ENCODE results near the gene TCP10L.

Gene TCP10L

DNA sequence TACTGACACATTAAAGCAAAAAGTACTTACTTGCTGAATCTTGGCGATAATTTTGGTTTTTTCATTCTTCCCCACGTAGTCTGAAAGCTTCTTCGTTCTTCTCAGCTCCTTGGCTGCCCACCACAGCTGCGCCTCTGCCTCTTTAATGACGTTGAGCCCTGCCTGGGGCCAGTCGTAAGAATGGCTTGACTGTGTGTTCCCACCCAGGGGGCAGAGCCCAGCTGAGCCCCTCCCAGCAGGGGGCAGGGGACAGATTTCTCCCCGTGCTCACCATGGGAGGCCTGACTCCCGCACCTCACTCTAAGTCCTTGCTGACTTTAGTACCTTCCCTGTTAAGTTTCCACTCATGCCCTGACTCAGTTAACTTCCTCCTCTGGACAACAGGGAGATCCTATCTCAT is 17.8 kb upstream of the TCP10L start:
- no peak for DNase-seq (ENCODE audit: extremely low spot score)
- TF ChIP-seq TARDBP (IDR thresholded peaks at IDR 0.05) (no peak), L3MBTL2 (conservative IDR thresholded peaks at IDR 0.05) (no peak), LEF1 (IDR thresholded peaks at IDR 0.05; ENCODE audit: borderline replicate concordance) (no peak), BHLHE40 (IDR thresholded peaks at IDR 0.05; ENCODE audit: borderline replicate concordance) (no peak), PKNOX1 (IDR thresholded peaks at IDR 0.05) (no peak), SUZ12 (IDR thresholded peaks at IDR 0.05) (no peak), NFRKB (IDR thresholded peaks at IDR 0.05) (no peak), ARNT (IDR thresholded peaks at IDR 0.05) (no peak), FOXK2 (IDR thresholded peaks at IDR 0.05) (no peak), ELF4 (IDR thresholded peaks at IDR 0.05) (no peak), HDGF (IDR thresholded peaks at IDR 0.05; ENCODE audit: borderline replicate concordance) (no peak), FOXA1 (IDR thresholded peaks at IDR 0.05) (no peak), CTBP1 (IDR thresholded peaks at IDR 0.05; ENCODE audit: borderline replicate concordance) (no peak), ZNF384 (IDR thresholded peaks at IDR 0.05) (no peak), FOXM1 (IDR thresholded peaks at IDR 0.05; ENCODE audit: borderline replicate concordance) (no peak), SP1 (IDR thresholded peaks at IDR 0.05) (no peak)
- POLR2A ChIA-PET: interaction anchor here (2.1 kb wide), 1 partner anchor 9 kb away, joined by 7 read pairs; the partner anchor contains the start of gene CFAP298
- CTCF ChIA-PET: no interaction called here

DNA sequence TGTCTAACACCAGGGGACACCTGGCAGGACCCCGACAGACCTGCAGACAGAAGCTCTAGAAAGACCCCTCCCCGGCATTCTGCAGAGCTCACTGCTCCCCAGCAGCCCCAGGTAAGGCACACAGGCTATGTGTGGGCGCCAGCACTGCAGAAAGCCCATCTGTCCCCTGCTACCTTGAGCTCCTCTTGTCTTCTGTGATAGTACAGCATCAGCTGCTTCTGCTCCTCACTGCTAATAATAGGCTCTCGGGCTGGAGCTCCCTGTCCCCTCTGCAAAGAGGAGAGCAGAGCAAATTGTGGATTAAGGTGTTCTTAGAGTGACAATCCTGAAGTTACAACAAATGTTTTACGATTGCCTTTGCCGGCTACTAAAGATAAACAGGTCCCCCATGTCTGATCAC is 16.8 kb upstream of the TCP10L start:
- no peak for TF ChIP-seq L3MBTL2 (conservative IDR thresholded peaks at IDR 0.05)
- no peak for TF ChIP-seq HDGF (IDR thresholded peaks at IDR 0.05; ENCODE audit: borderline replicate concordance)
- no peak for TF ChIP-seq NFRKB (IDR thresholded peaks at IDR 0.05)
- TF ChIP-seq LEF1 (IDR thresholded peaks at IDR 0.05; ENCODE audit: borderline replicate concordance): no peak
- TF ChIP-seq TARDBP (IDR thresholded peaks at IDR 0.05): no peak
- no peak for TF ChIP-seq CTBP1 (IDR thresholded peaks at IDR 0.05; ENCODE audit: borderline replicate concordance)
- TF ChIP-seq FOXK2 (IDR thresholded peaks at IDR 0.05): no peak
- TF ChIP-seq PKNOX1 (IDR thresholded peaks at IDR 0.05): no peak
- no peak for TF ChIP-seq FOXM1 (IDR thresholded peaks at IDR 0.05; ENCODE audit: borderline replicate concordance)
- TF ChIP-seq FOXA1 (IDR thresholded peaks at IDR 0.05): no peak
- no peak for TF ChIP-seq ARNT (IDR thresholded peaks at IDR 0.05)
- no peak for TF ChIP-seq SP1 (IDR thresholded peaks at IDR 0.05)
- no peak for TF ChIP-seq BHLHE40 (IDR thresholded peaks at IDR 0.05; ENCODE audit: borderline replicate concordance)
- TF ChIP-seq SUZ12 (IDR thresholded peaks at IDR 0.05): no peak
- TF ChIP-seq ELF4 (IDR thresholded peaks at IDR 0.05): no peak
- no peak for TF ChIP-seq ZNF384 (IDR thresholded peaks at IDR 0.05)
- ChIA-PET CTCF (interaction anchor here (1.0 to 1.6 kb wide), 2 partner anchors 10 to 199 kb away, joined by 5 to 7 read pairs; partner anchors contain the start of gene CFAP298), POLR2A (interaction anchor here (1.6 to 2.1 kb wide), 2 partner anchors 11 to 210 kb away, joined by 6 to 7 read pairs; partner anchors contain the start of genes CFAP298 and URB1)
- DNase-seq (ENCODE audit: extremely low spot score): no peak

GRCh38 chr21:32599526-32599925 is 14.2 kb upstream of the TCP10L start:
- TF ChIP-seq L3MBTL2 (conservative IDR thresholded peaks at IDR 0.05) (no peak), FOXM1 (IDR thresholded peaks at IDR 0.05; ENCODE audit: borderline replicate concordance) (no peak), BHLHE40 (IDR thresholded peaks at IDR 0.05; ENCODE audit: borderline replicate concordance) (no peak), FOXA1 (IDR thresholded peaks at IDR 0.05) (no peak), TARDBP (IDR thresholded peaks at IDR 0.05) (no peak), SUZ12 (IDR thresholded peaks at IDR 0.05) (no peak), FOXK2 (IDR thresholded peaks at IDR 0.05) (no peak), ARNT (IDR thresholded peaks at IDR 0.05) (no peak), LEF1 (IDR thresholded peaks at IDR 0.05; ENCODE audit: borderline replicate concordance) (no peak), CTBP1 (IDR thresholded peaks at IDR 0.05; ENCODE audit: borderline replicate concordance) (no peak)
- DNase-seq (ENCODE audit: extremely low spot score): no peak
- POLR2A ChIA-PET: no interaction called here
- CTCF ChIA-PET: interaction anchor here (3.1 kb wide), 1 partner anchor 197 kb away, joined by 27 read pairs; no protein-coding TSS in a partner anchor

GRCh38 chr21:32599091-32599490 is 13.8 kb upstream of the TCP10L start:
- no peak for DNase-seq (ENCODE audit: extremely low spot score)
- POLR2A ChIA-PET: no interaction called here
- TF ChIP-seq FOXK2 (IDR thresholded peaks at IDR 0.05) (no peak), PKNOX1 (IDR thresholded peaks at IDR 0.05) (peak; percentile 20; the same call in 1 of the 2 replicates), SUZ12 (IDR thresholded peaks at IDR 0.05) (no peak), TARDBP (IDR thresholded peaks at IDR 0.05) (no peak)
- CTCF ChIA-PET: interaction anchor here (3.1 kb wide), 1 partner anchor 197 kb away, joined by 27 read pairs; no protein-coding TSS in a partner anchor

DNA sequence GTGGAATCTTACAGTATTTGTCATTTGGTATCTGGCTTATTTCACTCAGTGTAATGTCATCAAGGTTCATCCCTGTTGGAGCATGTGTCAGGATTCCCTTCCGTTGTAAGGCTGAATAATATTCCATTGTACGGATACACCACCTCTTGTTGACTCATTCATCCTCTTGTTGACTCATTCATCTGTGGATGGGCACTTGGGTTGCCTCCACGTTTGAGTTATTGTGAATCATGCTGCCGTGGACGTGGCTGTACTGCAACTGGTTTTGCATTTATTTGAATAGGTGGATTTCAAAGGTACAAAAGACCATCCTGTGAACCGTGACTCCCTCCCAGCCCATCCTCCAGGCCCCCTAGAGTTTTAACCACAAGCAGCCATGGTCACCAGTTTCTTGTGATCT is 11.9 kb upstream of the TCP10L start:
- ChIA-PET CTCF (no interaction called here), POLR2A (no interaction called here)
- TF ChIP-seq HDGF (IDR thresholded peaks at IDR 0.05; ENCODE audit: borderline replicate concordance): no peak
- TF ChIP-seq BHLHE40 (IDR thresholded peaks at IDR 0.05; ENCODE audit: borderline replicate concordance): no peak
- TF ChIP-seq LEF1 (IDR thresholded peaks at IDR 0.05; ENCODE audit: borderline replicate concordance): no peak
- TF ChIP-seq SUZ12 (IDR thresholded peaks at IDR 0.05): no peak
- TF ChIP-seq FOXK2 (IDR thresholded peaks at IDR 0.05): no peak
- no peak for TF ChIP-seq CTBP1 (IDR thresholded peaks at IDR 0.05; ENCODE audit: borderline replicate concordance)
- no peak for TF ChIP-seq PKNOX1 (IDR thresholded peaks at IDR 0.05)
- no peak for TF ChIP-seq ELF4 (IDR thresholded peaks at IDR 0.05)
- no peak for TF ChIP-seq ARNT (IDR thresholded peaks at IDR 0.05)
- no peak for TF ChIP-seq FOXM1 (IDR thresholded peaks at IDR 0.05; ENCODE audit: borderline replicate concordance)
- no peak for TF ChIP-seq FOXA1 (IDR thresholded peaks at IDR 0.05)
- no peak for TF ChIP-seq L3MBTL2 (conservative IDR thresholded peaks at IDR 0.05)
- TF ChIP-seq TARDBP (IDR thresholded peaks at IDR 0.05): no peak
- no peak for TF ChIP-seq NFRKB (IDR thresholded peaks at IDR 0.05)
- no peak for TF ChIP-seq ZNF384 (IDR thresholded peaks at IDR 0.05)
- no peak for TF ChIP-seq SP1 (IDR thresholded peaks at IDR 0.05)
- no peak for DNase-seq (ENCODE audit: extremely low spot score)
